OCI-LY7 (cell line): ENCODE results near the gene RREB1. TPM values are rescaled to one million over a fixed set of nuclear protein-coding genes. Genes with fewer than 3 reads are reported as not detected.

Experiments used
- BruUV-seq: library from RNA; stranded (reverse); fragments of 400-500 nt; replicated peaks from 2 replicates; lab custom pipeline; 2021; lab: Mats Ljungman, UMichigan
- CTCF ChIA-PET: fragments of 300-600 bp; sonication (Branson Sonifier 250); formaldehyde crosslinking; loops from one replicate; lab custom pipeline; 2022; ENCODE audit warnings: antibody characterized with exemption; ENCODE audit not compliant: unreplicated experiment; lab: Charles Lee
- POLR2A ChIA-PET: fragments of 300-600 bp; sonication (Branson Sonifier 250); formaldehyde crosslinking; loops from one replicate; lab custom pipeline; 2022; ENCODE audit warnings: antibody characterized with exemption; lab: Charles Lee
- DNase-seq: peaks from one replicate; pipeline ENCODE4 v3.0.0-alpha.2; 2015; ENCODE audit warnings: low spot score
- H2AFZ ChIP-seq: fragments of 200-600 bp; sonication (generic), shearing (Covaris generic); 2 replicates; pipeline ENCODE4 v1.6.1; 2014; ENCODE audit warnings: mild to moderate bottlenecking, antibody characterized with exemption, low read length, moderate library complexity
- H3K27ac ChIP-seq: fragments of 200-600 bp; sonication (generic); 2 replicates; pipeline ENCODE4 v1.5.1; 2014; ENCODE audit warnings: mixed run types, low read depth, mild to moderate bottlenecking, moderate library complexity, low read length, inconsistent platforms; ENCODE audit not compliant: poor library complexity, severe bottlenecking
- H3K36me3 ChIP-seq: fragments of 200-600 bp; sonication (generic); 2 replicates; pipeline ENCODE4 v1.6.1; 2014; ENCODE audit warnings: mild to moderate bottlenecking, antibody characterized with exemption, low read length, moderate library complexity, mixed read lengths; ENCODE audit not compliant: insufficient read depth
- H3K4me1 ChIP-seq: fragments of 200-600 bp; sonication (generic); 2 replicates; pipeline ENCODE4 v1.5.1; 2014; ENCODE audit warnings: mild to moderate bottlenecking, low read length; ENCODE audit not compliant: insufficient read depth, poor library complexity, severe bottlenecking
- H3K4me2 ChIP-seq: fragments of 200-600 bp; sonication (generic); 2 replicates; pipeline ENCODE4 v1.6.1; 2014; ENCODE audit warnings: mild to moderate bottlenecking, low read length
- H3K4me3 ChIP-seq: fragments of 200-600 bp; sonication (generic); 2 replicates; pipeline ENCODE4 v1.5.1; 2014; ENCODE audit warnings: mild to moderate bottlenecking, low read depth, low read length; ENCODE audit not compliant: poor library complexity, severe bottlenecking
- H3K79me2 ChIP-seq: fragments of 200-600 bp; sonication (generic); 2 replicates; pipeline ENCODE4 v1.6.1; 2016; ENCODE audit warnings: low read depth, mild to moderate bottlenecking, low read length, moderate library complexity, mixed read lengths; ENCODE audit not compliant: insufficient read depth
- H3K9me2 ChIP-seq: fragments of 200-600 bp; sonication (generic); 2 replicates; pipeline ENCODE4 v1.6.1; 2016; ENCODE audit warnings: mild to moderate bottlenecking, low read length, mixed read lengths; ENCODE audit not compliant: insufficient read depth
- H3K9me3 ChIP-seq: fragments of 200-600 bp; sonication (generic); 2 replicates; pipeline ENCODE4 v1.6.1; 2014; ENCODE audit warnings: mild to moderate bottlenecking, mixed run types, low read length, mixed read lengths
- H4K20me1 ChIP-seq: fragments of 200-600 bp; sonication (generic); 2 replicates; pipeline ENCODE4 v1.6.1; 2014; ENCODE audit warnings: mild to moderate bottlenecking, antibody characterized with exemption, low read length, moderate library complexity, mixed read lengths; ENCODE audit not compliant: insufficient read depth
- CTCF ChIP-seq: fragments of 200-600 bp; sonication (generic); conservative IDR thresholded peaks from 2 replicates; pipeline ENCODE4 v1.5.1; 2014; ENCODE audit warnings: mild to moderate bottlenecking, antibody characterized with exemption, low read length, moderate library complexity, mixed read lengths
- EZH2phosphoT487 ChIP-seq: fragments of 200-600 bp; sonication (generic); IDR thresholded peaks from 2 replicates; pipeline ENCODE4 v1.6.1; 2018; ENCODE audit warnings: low read depth, borderline replicate concordance, mild to moderate bottlenecking, mixed run types, antibody characterized with exemption, low read length, moderate library complexity, mixed read lengths
- intact Hi-C: fragments of 100-400 bp; cut with micrococcal nuclease; formaldehyde crosslinking; loops from one replicate; pipeline ENCODE4 v1.10.0; 2022; ENCODE audit not compliant: unreplicated experiment
- total RNA-seq, 2 experiments: library from RNA; depleted of rRNA in 1 of 2; stranded (reverse); fragments of >200 nt in 1 of 2; shearing (Covaris generic) in 1 of 2; gene quantifications; 2 replicates each; pipeline ENCODE4 v1.2.3, GENCODE V29; 2014 to 2022

The RREB1 gene
- total RNA-seq, 2 experiments from 2014 or later, result 4.4 to 7.1 TPM

GRCh38 chr6:7268816-7269555, 161.2 kb downstream of the RREB1 start:
- no peak overlapping the region for H3K4me2 ChIP-seq
- no peaks in the 10 kb centered on the region for H3K4me1 ChIP-seq
- no peaks in the 10 kb centered on the region for H4K20me1 ChIP-seq
- H3K4me3 ChIP-seq, result no peak overlapping the region
- H2AFZ ChIP-seq, result no peak overlapping the region
- no peaks in the 10 kb centered on the region for H3K9me2 ChIP-seq
- no peak overlapping the region for H3K27ac ChIP-seq
- H3K36me3 ChIP-seq, result no peaks in the 10 kb centered on the region
- ChIA-PET POLR2A (no interaction called here), CTCF (no interaction called here)
- H3K79me2 ChIP-seq, result no peaks in the 10 kb centered on the region
- BruUV-seq, result no TSS peak
- no peaks in the 10 kb centered on the region for H3K9me3 ChIP-seq
- intact Hi-C loops, result no loop called here
- TF ChIP-seq EZH2phosphoT487 (no peak), CTCF (no peak)
- DNase-seq, result no peak

GRCh38 chr6:7269816-7270215, 162.1 kb downstream of the RREB1 start:
- no peak for DNase-seq
- no peak overlapping the region for H3K27ac ChIP-seq
- TF ChIP-seq EZH2phosphoT487, result no peak
- CTCF ChIA-PET, result no interaction called here
- no peaks in the 10 kb centered on the region for H4K20me1 ChIP-seq
- intact Hi-C loops, result no loop called here
- H3K36me3 ChIP-seq, result no peaks in the 10 kb centered on the region
- H3K9me3 ChIP-seq, result no peaks in the 10 kb centered on the region
- no peak overlapping the region for H3K4me2 ChIP-seq
- POLR2A ChIA-PET, result interaction anchor here (0.7 kb wide), 1 partner anchor 247 kb away, joined by 3 read pairs; no protein-coding TSS in a partner anchor
- H2AFZ ChIP-seq, result no peak overlapping the region
- no peaks in the 10 kb centered on the region for H3K79me2 ChIP-seq
- BruUV-seq, result no TSS peak
- no peaks in the 10 kb centered on the region for H3K4me1 ChIP-seq
- H3K9me2 ChIP-seq, result no peaks in the 10 kb centered on the region
- no peak overlapping the region for H3K4me3 ChIP-seq

GRCh38 chr6:7270320-7271204, 162.8 kb downstream of the RREB1 start:
- Histone ChIP-seq H3K36me3 (no peaks in the 10 kb centered on the region), H3K9me2 (no peaks in the 10 kb centered on the region), H3K4me3 (no peak overlapping the region), H4K20me1 (no peaks in the 10 kb centered on the region), H3K79me2 (no peaks in the 10 kb centered on the region), H3K4me1 (no peaks in the 10 kb centered on the region), H3K9me3 (no peaks in the 10 kb centered on the region), H3K4me2 (no peak overlapping the region), H3K27ac (no peak overlapping the region), H2AFZ (no peak overlapping the region)
- no TSS peak for BruUV-seq
- no peak for DNase-seq
- TF ChIP-seq EZH2phosphoT487 (no peak), CTCF (no peak)
- ChIA-PET POLR2A (interaction anchor here (0.7 kb wide), 1 partner anchor 247 kb away, joined by 3 read pairs; no protein-coding TSS in a partner anchor), CTCF (no interaction called here)
- intact Hi-C loops, result no loop called here
